ENCODE measurements around the gene RAB6A.

Gene RAB6A

GRCh38 chr11:73654482-73655021 lies 106.3 kb downstream of the RAB6A start:
- DNase-seq (ENCODE audit: low read depth in 2 of 2), result no peak

GRCh38 chr11:73653996-73654395 lies 106.9 kb downstream of the RAB6A start:
- DNase-seq (ENCODE audit: low read depth in 2 of 2), result no peak

- no peak for DNase-seq (ENCODE audit: low read depth in 2 of 2)
These were observed 107.9 kb downstream of the RAB6A start for GRCh38 chr11:73652856-73653559.

GRCh38 chr11:73652046-73652730 lies 108.7 kb downstream of the RAB6A start:
- no peak for DNase-seq (ENCODE audit: low read depth in 2 of 2)

- DNase-seq (ENCODE audit: low read depth in 2 of 2), result no peak
These were observed 109.2 kb downstream of the RAB6A start for GRCh38 chr11:73651661-73652045.

- no peak for DNase-seq (ENCODE audit: low read depth in 2 of 2)
These were observed 109.6 kb downstream of the RAB6A start for GRCh38 chr11:73651252-73651651.

GRCh38 chr11:73650400-73650799 lies 110.5 kb downstream of the RAB6A start:
- DNase-seq (ENCODE audit: low read depth in 2 of 2), result no peak

GRCh38 chr11:73649206-73649605 lies 111.7 kb downstream of the RAB6A start:
- no peak for DNase-seq (ENCODE audit: low read depth in 2 of 2)

GRCh38 chr11:73648571-73649046 lies 112.3 kb downstream of the RAB6A start:
- DNase-seq (ENCODE audit: low read depth in 2 of 2), result no peak

GRCh38 chr11:73648121-73648520 lies 112.8 kb downstream of the RAB6A start:
- DNase-seq (ENCODE audit: low read depth in 2 of 2), result no peak

- peak; percentile 76 to 86 for DNase-seq (ENCODE audit: low read depth in 2 of 2)
These were observed 113.3 kb downstream of the RAB6A start for GRCh38 chr11:73647459-73648100.

GRCh38 chr11:73645972-73646631 lies 114.8 kb downstream of the RAB6A start, which contains the start of gene PLEKHB1:
Gene PLEKHB1, plus strand, starts transcription at chr11:73646581. Its CDS starts 28 bp downstream, at chr11:73646609.
- no peak for DNase-seq (ENCODE audit: low read depth in 2 of 2)

GRCh38 chr11:73645121-73645969 lies 115.5 kb downstream of the RAB6A start:
- DNase-seq (ENCODE audit: low read depth in 2 of 2), result no peak

- DNase-seq (ENCODE audit: low read depth in 2 of 2), result no peak
These were observed 119.2 kb downstream of the RAB6A start for GRCh38 chr11:73641668-73642067.

GRCh38 chr11:73640592-73640991 lies 120.3 kb downstream of the RAB6A start:
- DNase-seq (ENCODE audit: low read depth in 2 of 2), result no peak

- no peak for DNase-seq (ENCODE audit: low read depth in 2 of 2)
These were observed 123.9 kb downstream of the RAB6A start for GRCh38 chr11:73637012-73637411.

GRCh38 chr11:73636249-73636648 lies 124.6 kb downstream of the RAB6A start:
- DNase-seq (ENCODE audit: low read depth in 2 of 2), result no peak

GRCh38 chr11:73635721-73636120 lies 125.2 kb downstream of the RAB6A start:
- no peak for DNase-seq (ENCODE audit: low read depth in 2 of 2)

GRCh38 chr11:73633999-73634398 lies 126.9 kb downstream of the RAB6A start:
- DNase-seq (ENCODE audit: low read depth in 2 of 2), result no peak

GRCh38 chr11:73632996-73633395 lies 127.9 kb downstream of the RAB6A start:
- DNase-seq (ENCODE audit: low read depth in 2 of 2), result no peak

GRCh38 chr11:73629907-73630306 lies 131.0 kb downstream of the RAB6A start:
- DNase-seq (ENCODE audit: low read depth in 2 of 2), result no peak
